Nephron (organoid): ENCODE measurements around the gene NFX1.
A peak's percentile ranks its signal among the peaks of the same experiment; 100 is the strongest.

Experiments used
- H3K27ac Mint-ChIP-seq, 3 experiments: 2 replicates each; pipeline ENCODE4 v1.8.0; 2020; ENCODE audit warnings: mixed read lengths in 3 of 3, mild to moderate bottlenecking in 2 of 3, moderate library complexity in 1 of 3
- H3K27me3 Mint-ChIP-seq: 2 replicates; pipeline ENCODE4 v1.8.0; 2021; ENCODE audit warnings: low read depth, mild to moderate bottlenecking, moderate library complexity, mixed read lengths
- H3K36me3 Mint-ChIP-seq: 2 replicates; pipeline ENCODE4 v1.8.0; 2020; ENCODE audit warnings: low read depth, mixed read lengths
- H3K4me1 Mint-ChIP-seq: 2 replicates; pipeline ENCODE4 v1.8.0; 2020; ENCODE audit warnings: mixed read lengths
- H3K4me3 Mint-ChIP-seq, 3 experiments: 2 replicates each; pipeline ENCODE4 v1.8.0; 2020; ENCODE audit warnings: mild to moderate bottlenecking in 3 of 3, mixed read lengths in 3 of 3, moderate library complexity in 2 of 3
- H3K9me3 Mint-ChIP-seq: 2 replicates; pipeline ENCODE4 v1.8.0; 2020; ENCODE audit warnings: mixed read lengths
- CTCF ChIP-seq, 3 experiments: fragments of 200-600 bp; sonication (generic); IDR thresholded peaks; one replicate each; pipeline ENCODE4 v1.5.0; 2021; ENCODE audit warnings: antibody characterized with exemption in 3 of 3; ENCODE audit not compliant: unreplicated experiment in 3 of 3

NFX1 gene

DNA sequence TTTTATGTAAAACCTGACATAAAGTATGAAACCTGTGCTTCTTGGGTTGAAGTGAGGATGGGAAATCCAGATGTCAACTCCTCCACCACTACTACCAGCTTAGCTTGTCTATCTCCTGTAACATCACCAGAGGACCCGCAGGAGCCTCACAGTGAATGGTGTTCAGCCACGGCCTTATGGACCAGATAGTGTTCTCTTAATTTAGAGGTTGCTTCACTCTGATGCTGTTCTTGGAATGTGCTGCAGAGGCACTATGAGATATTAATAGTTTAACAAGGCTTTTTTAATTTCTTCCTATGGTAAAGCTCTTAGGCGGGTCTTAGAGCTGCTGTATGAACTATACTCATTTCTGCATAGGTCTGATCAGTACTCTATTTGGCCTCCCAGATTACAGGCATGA, 27.9 kb downstream of the NFX1 start:
- no peak for TF ChIP-seq CTCF (IDR thresholded peaks at IDR 0.05; ENCODE audit: unreplicated experiment in 3 of 3)
- H3K9me3 Mint-ChIP-seq, result peaks cover 5% of the 10 kb centered on the region
- H3K4me1 Mint-ChIP-seq, result peaks cover 11% of the 10 kb centered on the region
- H3K4me3 Mint-ChIP-seq, result no peak overlapping the region
- peak overlapping the region in 1 of 3 experiments; percentile 30 for H3K27ac Mint-ChIP-seq
- peaks cover 62% of the 10 kb centered on the region for H3K36me3 Mint-ChIP-seq
- no peaks in the 10 kb centered on the region for H3K27me3 Mint-ChIP-seq

- Mint-ChIP-seq H3K36me3 (peaks cover 62% of the 10 kb centered on the region), H3K4me1 (peaks cover 11% of the 10 kb centered on the region), H3K9me3 (peaks cover 5% of the 10 kb centered on the region), H3K27ac (peak overlapping the region in 1 of 3 experiments; percentile 30), H3K27me3 (no peaks in the 10 kb centered on the region), H3K4me3 (no peak overlapping the region)
- no peak for TF ChIP-seq CTCF (IDR thresholded peaks at IDR 0.05; ENCODE audit: unreplicated experiment in 3 of 3)
Measured at GRCh38 chr9:33318781-33319180, 28.5 kb downstream of the NFX1 start.

DNA sequence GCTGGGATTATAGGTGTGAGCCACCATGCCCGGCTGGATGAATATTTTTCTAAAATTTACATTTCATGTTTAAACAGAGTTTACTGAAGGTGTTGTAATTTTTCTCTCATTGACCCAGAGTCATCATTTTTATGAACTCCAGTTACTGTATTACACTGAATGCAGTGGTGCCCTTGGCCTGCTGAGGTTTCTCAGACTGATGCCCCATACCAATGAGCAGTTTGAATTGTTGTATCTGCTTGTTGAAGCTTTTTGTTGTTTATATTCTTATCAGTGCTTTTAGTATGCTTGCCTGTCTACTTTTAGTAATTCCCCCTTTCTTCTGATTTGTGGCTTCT, 29.9 kb downstream of the NFX1 start:
- peaks cover 72% of the 10 kb centered on the region for H3K36me3 Mint-ChIP-seq

DNA sequence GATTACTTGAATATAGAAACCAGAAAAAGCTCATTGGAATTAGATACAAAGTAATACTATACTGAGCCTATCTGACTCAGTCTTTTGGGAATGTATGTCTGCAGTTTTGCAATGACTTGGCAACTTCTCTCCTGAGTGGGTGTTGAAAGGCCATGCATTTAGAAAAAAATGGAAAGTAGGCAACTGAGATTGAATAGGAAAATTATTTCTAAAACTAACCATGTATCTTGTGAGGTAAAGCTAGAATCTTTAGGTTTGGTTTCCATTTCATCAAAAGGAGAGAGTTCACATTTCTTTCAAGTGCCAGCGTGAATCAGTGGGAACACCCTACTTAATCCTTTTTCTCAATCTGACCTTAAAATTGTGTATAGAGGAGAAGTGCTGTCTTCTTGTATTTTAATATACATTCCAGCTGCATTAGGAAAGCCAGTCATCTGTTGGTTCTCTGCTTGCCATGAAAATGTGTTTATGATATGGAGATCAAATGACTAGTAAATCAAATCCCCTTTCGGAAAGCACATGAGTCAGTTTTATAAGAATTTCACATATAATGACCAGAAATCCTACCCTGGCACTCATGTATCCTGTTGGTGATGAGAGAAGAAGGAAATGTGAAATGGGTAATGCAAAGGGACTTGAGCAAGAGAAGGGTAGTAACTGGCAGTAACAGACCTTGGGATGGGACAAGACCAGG, 30.4 kb downstream of the NFX1 start:
- Mint-ChIP-seq H3K36me3 (peaks cover 72% of the 10 kb centered on the region), H3K27me3 (no peaks in the 10 kb centered on the region), H3K27ac (peak overlapping the region; percentile 6 to 67 (median 19)), H3K9me3 (peaks cover 7% of the 10 kb centered on the region), H3K4me3 (no peak overlapping the region), H3K4me1 (peaks cover 11% of the 10 kb centered on the region)
- TF ChIP-seq CTCF (IDR thresholded peaks at IDR 0.05; ENCODE audit: unreplicated experiment in 3 of 3), result no peak

More for the DNA sequence above, 29.9 kb downstream of the NFX1 start:
- Mint-ChIP-seq H3K27me3 (no peaks in the 10 kb centered on the region), H3K4me1 (peaks cover 11% of the 10 kb centered on the region), H3K27ac (peak overlapping the region; percentile 6 to 67 (median 19)), H3K4me3 (no peak overlapping the region), H3K9me3 (peaks cover 7% of the 10 kb centered on the region)
- no peak for TF ChIP-seq CTCF (IDR thresholded peaks at IDR 0.05; ENCODE audit: unreplicated experiment in 3 of 3)

GRCh38 chr9:33329117-33329563, 38.8 kb downstream of the NFX1 start:
- TF ChIP-seq CTCF (IDR thresholded peaks at IDR 0.05; ENCODE audit: unreplicated experiment in 3 of 3), result no peak
- Mint-ChIP-seq H3K36me3 (peaks cover 69% of the 10 kb centered on the region), H3K27me3 (no peaks in the 10 kb centered on the region), H3K27ac (peak overlapping the region in 2 of 3 experiments; percentile 62 to 81), H3K4me1 (no peaks in the 10 kb centered on the region), H3K4me3 (no peak overlapping the region), H3K9me3 (peaks cover 2% of the 10 kb centered on the region)

- no peaks in the 10 kb centered on the region for H3K4me1 Mint-ChIP-seq
Measured at GRCh38 chr9:33329979-33330378, 39.7 kb downstream of the NFX1 start.

More at GRCh38 chr9:33329979-33330378, 39.7 kb downstream of the NFX1 start:
- TF ChIP-seq CTCF (IDR thresholded peaks at IDR 0.05; ENCODE audit: unreplicated experiment in 3 of 3), result no peak
- Mint-ChIP-seq H3K27me3 (no peaks in the 10 kb centered on the region), H3K27ac (no peak overlapping the region), H3K36me3 (peaks cover 68% of the 10 kb centered on the region), H3K9me3 (peaks cover 2% of the 10 kb centered on the region), H3K4me3 (no peak overlapping the region)
